Thoracic aorta (tissue), 2 donors: ENCODE data around the gene ZFHX2. TPM values are rescaled to one million over a fixed set of nuclear protein-coding genes. Genes with fewer than 3 reads are reported as not detected.
"Not testable (repeated sequence)": the region's sequence is repeated elsewhere in the genome, so short reads cannot be mapped to it uniquely, and the experiment has no call there.

Experiments used
- ATAC-seq: fragments of 150-250 bp; one replicate; pipeline ENCODE4 v1.8.0; 2017; ENCODE audit warnings: low read depth; ENCODE audit not compliant: insufficient number of reproducible peaks, low FRiP score
- DNase-seq: peaks from one replicate; pipeline ENCODE4 v3.0.0-alpha.2; 2020; ENCODE audit warnings: low spot score
- H3K27ac ChIP-seq, 2 donors: fragments of 200-600 bp; sonication (generic); 1 replicate in 1 of 2; 2 replicates in 1 of 2; pipeline ENCODE4 v1.5.1; 2016; ENCODE audit warnings: mild to moderate bottlenecking in 2 of 2, moderate library complexity in 2 of 2
- H3K27me3 ChIP-seq: fragments of 200-600 bp; sonication (generic); replicated peaks from 2 replicates; pipeline ENCODE4 v1.6.0; 2016; ENCODE audit warnings: mild to moderate bottlenecking; ENCODE audit not compliant: insufficient read depth
- H3K36me3 ChIP-seq: fragments of 200-600 bp; sonication (generic); one replicate; pipeline ENCODE4 v1.5.1; 2016
- H3K4me1 ChIP-seq, 2 donors: fragments of 200-600 bp; sonication (generic); 1 replicate in 1 of 2; 2 replicates in 1 of 2; pipeline versions ENCODE4 v1.5.1 to v1.6.0; 2016; ENCODE audit warnings: low read depth in 2 of 2, mild to moderate bottlenecking in 1 of 2; ENCODE audit not compliant: control insufficient read depth in 1 of 2
- H3K4me3 ChIP-seq: fragments of 200-600 bp; sonication (generic); 2 replicates; pipeline ENCODE4 v1.5.1; 2016; ENCODE audit warnings: mild to moderate bottlenecking
- H3K9me3 ChIP-seq: fragments of 200-600 bp; sonication (generic); 2 replicates; pipeline ENCODE4 v1.5.1; 2016
- total RNA-seq, 2 donors: library from RNA; depleted of rRNA; stranded (reverse); fragments of >200 nt; gene quantifications; one replicate each; pipeline versions ENCODE4 v1.1.0 to v1.2.3, GENCODE V29; 2016
- TF ChIP-seq, protein P1 (sequence below): fragments of 200-600 bp; sonication (generic); IDR thresholded peaks from one replicate; pipeline ENCODE4 v1.5.1; 2019; ENCODE audit warnings: antibody characterized with exemption

The ZFHX2 gene
- total RNA-seq, 2 donors from 2014 or later, result 0.49 to 1.5 TPM

DNA sequence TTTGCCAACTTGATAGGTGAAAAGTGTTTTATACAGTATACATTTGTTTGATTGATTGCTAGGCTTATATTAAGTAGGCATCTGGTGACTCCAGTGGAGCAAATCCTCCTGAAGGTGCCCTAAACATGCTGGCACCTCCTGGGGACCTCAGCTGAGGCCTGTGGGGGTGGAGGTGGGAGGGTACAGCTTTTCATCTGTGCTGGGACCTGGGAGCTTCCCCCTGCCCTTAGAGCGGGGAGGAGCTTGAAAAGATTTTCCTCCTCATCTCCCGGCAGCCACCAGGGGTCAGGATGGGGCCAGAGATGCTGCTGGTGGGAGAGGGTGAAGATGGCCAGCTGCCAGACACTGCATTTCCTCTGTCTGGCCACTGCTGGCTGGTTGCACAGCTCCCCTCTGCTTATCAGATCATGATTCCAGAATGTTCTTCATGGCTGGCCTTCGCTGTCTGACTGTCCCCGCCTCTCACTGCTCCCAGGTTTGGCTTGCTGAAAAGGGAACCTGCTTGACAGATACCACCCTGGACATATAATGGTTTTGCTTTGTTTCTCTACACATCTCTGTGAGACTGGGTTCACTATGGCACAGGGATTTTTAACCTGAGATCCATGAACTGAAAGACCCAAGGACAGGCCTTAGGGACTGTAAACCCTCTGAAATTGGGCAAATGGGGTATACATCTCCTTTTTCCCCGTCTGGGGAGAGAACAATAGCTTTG, 37.5 kb upstream of the ZFHX2 start:
- Histone ChIP-seq H3K4me3 (no peak overlapping the region), H3K36me3 (no peaks in the 10 kb centered on the region), H3K4me1 (no peaks in the 10 kb centered on the region), H3K27me3 (no peaks in the 10 kb centered on the region), H3K9me3 (no peaks in the 10 kb centered on the region), H3K27ac (no peak overlapping the region)
- ATAC-seq (no peak), DNase-seq (peak; percentile 34)
- TF ChIP-seq, protein P1, sequence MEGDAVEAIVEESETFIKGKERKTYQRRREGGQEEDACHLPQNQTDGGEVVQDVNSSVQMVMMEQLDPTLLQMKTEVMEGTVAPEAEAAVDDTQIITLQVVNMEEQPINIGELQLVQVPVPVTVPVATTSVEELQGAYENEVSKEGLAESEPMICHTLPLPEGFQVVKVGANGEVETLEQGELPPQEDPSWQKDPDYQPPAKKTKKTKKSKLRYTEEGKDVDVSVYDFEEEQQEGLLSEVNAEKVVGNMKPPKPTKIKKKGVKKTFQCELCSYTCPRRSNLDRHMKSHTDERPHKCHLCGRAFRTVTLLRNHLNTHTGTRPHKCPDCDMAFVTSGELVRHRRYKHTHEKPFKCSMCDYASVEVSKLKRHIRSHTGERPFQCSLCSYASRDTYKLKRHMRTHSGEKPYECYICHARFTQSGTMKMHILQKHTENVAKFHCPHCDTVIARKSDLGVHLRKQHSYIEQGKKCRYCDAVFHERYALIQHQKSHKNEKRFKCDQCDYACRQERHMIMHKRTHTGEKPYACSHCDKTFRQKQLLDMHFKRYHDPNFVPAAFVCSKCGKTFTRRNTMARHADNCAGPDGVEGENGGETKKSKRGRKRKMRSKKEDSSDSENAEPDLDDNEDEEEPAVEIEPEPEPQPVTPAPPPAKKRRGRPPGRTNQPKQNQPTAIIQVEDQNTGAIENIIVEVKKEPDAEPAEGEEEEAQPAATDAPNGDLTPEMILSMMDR, result peak; percentile 32

DNA sequence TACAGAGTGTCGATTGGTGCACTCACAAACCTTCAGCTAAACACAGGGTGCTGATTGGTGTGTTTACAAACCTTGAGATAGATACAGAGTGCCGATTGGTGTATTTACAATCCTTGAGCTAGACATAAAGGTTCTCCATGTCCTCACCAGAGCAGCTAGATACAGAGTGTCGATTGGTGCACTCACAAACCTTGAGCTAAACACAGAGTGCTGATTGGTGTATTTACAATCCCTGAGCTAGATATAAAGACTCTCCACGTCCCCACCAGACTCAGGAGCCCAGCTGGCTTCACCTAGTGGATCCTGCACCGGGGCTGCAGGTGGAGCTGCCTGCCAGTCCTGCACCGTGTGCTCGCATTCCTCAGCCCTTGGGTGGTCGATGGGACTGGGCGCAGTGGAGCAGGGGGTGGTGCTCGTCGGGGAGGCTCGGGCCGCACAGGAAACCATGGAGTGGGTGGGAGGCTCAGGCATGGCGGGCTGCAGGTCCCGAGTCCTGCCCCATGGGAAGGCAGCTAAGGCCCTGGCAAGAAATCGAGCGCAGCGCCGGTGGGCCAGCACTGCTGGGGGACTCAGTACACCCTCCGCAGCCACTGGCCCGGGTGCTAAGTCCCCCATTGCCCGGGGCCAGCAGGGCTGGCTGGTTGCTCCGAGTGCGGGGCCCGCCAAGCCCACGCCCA, 33.1 kb upstream of the ZFHX2 start:
- H3K4me3 ChIP-seq, H3K27ac ChIP-seq, H3K27me3 ChIP-seq, ATAC-seq, DNase-seq, H3K36me3 ChIP-seq, H3K4me1 ChIP-seq, H3K9me3 ChIP-seq: not testable (repeated sequence)

- DNase-seq, H3K9me3 ChIP-seq, H3K4me3 ChIP-seq, H3K27ac ChIP-seq, H3K36me3 ChIP-seq, ATAC-seq, H3K27me3 ChIP-seq, H3K4me1 ChIP-seq: not testable (repeated sequence)
Observed at GRCh38 chr14:23583761-23584526, 32.4 kb upstream of the ZFHX2 start.

DNA sequence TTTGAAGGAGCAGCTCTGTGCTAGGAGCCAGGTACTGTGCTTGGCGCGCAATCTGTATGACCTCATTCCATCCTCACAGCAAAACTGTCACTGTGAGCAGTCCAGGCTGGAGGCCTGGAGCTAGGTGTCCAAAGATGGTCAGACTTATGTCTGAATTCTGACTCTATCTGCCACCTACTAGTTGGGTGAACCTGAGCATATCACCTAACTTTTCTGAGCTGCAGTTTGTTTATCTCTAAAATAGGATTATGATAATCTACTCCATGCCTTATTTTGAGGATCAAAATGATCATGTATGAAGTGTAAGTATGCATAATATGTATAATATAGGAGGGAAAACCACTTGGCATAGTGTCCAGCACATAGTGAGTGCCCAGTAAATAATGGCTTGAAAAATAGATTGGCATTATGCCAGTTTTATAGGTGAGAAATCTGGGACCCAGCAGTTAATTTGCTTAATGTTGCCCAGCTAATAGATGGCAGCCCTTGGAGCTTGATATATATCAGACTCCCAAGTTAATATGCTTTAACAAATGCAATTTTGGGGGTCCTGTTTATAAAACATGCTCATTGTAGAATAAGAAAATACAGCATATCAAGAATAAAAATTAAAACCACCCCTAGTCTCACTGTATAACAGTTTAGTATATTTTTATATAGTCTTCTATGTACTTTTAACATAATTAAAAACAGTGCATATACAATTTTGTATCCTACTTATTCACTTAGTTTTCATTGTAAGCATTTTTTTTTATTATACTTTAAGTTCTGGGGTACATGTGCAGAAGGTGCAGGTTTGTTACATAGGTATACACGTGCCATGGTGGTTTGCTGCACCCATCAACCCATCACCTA, 31.6 kb upstream of the ZFHX2 start:
- no peak overlapping the region for H3K4me3 ChIP-seq
- peaks cover 5% of the 10 kb centered on the region for H3K27me3 ChIP-seq
- H3K36me3 ChIP-seq, result no peaks in the 10 kb centered on the region
- H3K9me3 ChIP-seq, result no peaks in the 10 kb centered on the region
- peaks cover 0 to 4% of the 10 kb centered on the region in 2 donors for H3K4me1 ChIP-seq
- TF ChIP-seq, protein P1, result no peak
- no peak overlapping the region for H3K27ac ChIP-seq
- no peak for DNase-seq
- no peak for ATAC-seq

GRCh38 chr14:23580948-23581281, 29.4 kb upstream of the ZFHX2 start:
- Histone ChIP-seq H3K27me3 (peaks cover 16% of the 10 kb centered on the region), H3K9me3 (no peaks in the 10 kb centered on the region), H3K4me3 (no peak overlapping the region), H3K4me1 (peaks cover 4 to 14% of the 10 kb centered on the region in 2 donors), H3K36me3 (no peaks in the 10 kb centered on the region), H3K27ac (no peak overlapping the region)
- DNase-seq (no peak), ATAC-seq (no peak)
- TF ChIP-seq, protein P1, result no peak
